ENCODE measurements around the gene TUFT1. TPM values are rescaled to one million over a fixed set of nuclear protein-coding genes. Genes with fewer than 3 reads are reported as not detected.

Gene TUFT1
- total and polyA plus RNA-seq, 2 of the 8 experiments (the other 6 are each of a cell fraction or from before 2014, with no cell fraction given), result 7.3 to 10.4 TPM

GRCh38 chr1:151512326-151512725 lies 27.8 kb upstream of the TUFT1 start:
- POLR2A ChIA-PET (ENCODE audit: partially characterized antibody), result interaction anchor here (1.1 to 17.1 kb wide), 8 partner anchors 10 to 313 kb away, joined by 3 to 283 read pairs (median 9); partner anchors contain the start of gene TUFT1
- no peak overlapping the region for H4K8ac ChIP-seq (ENCODE audit: extremely low read depth, insufficient read depth, low read length)
- no peak overlapping the region for H2AFZ ChIP-seq (ENCODE audit: low read length)
- H3K23me2 ChIP-seq (ENCODE audit: low read depth, low read length), result peaks cover 24% of the 10 kb centered on the region
- peak overlapping the region; percentile 97; the same call in 1 of the 2 replicates for H2AK5ac ChIP-seq (ENCODE audit: low read depth, low read length)
- peaks cover 19 to 36% (median 21%) of the 10 kb centered on the region in 4 experiments for H3K4me1 ChIP-seq (replicated peaks in 1 of 4; ENCODE audit: control insufficient read depth in 3 of 4, insufficient read depth in 4 of 4, low read length in 3 of 4)
- peak overlapping the region; percentile 83 to 98 for H3K4me2 ChIP-seq (ENCODE audit: insufficient read depth in 1 of 2, low read depth in 2 of 2, low read length in 2 of 2)
- peak overlapping the region in 3 of 4 experiments; percentile 15 to 59 (median 49); a peak in 5 of 7 replicates for H3K9ac ChIP-seq (replicated peaks in 1 of 4; ENCODE audit: extremely low read depth in 1 of 4, low read depth in 3 of 4, low read length in 3 of 4)
- FAIRE-seq, result no peak
- H4K5ac ChIP-seq (ENCODE audit: insufficient read length, low read depth, low read length), result no peak overlapping the region
- H3K4me3 ChIP-seq (ENCODE audit: extremely low read depth in 1 of 4, insufficient read depth in 2 of 4, low read depth in 3 of 4, low read length in 4 of 4), result peak overlapping the region; percentile 80 to 85 (median 84)
- 0 out of 2 replicates have a peak overlapping the region, but pooled peaks have one; percentile 90 for H2BK20ac ChIP-seq (ENCODE audit: low read length)
- H3K36me3 ChIP-seq (ENCODE audit: control insufficient read depth in 2 of 4, insufficient read depth in 4 of 4, low read length in 3 of 4), result no peaks in the 10 kb centered on the region
- H3K79me2 ChIP-seq (ENCODE audit: control insufficient read depth in 1 of 2, insufficient read depth in 2 of 2, low read length in 2 of 2), result peaks cover 0 to 43% of the 10 kb centered on the region in 2 experiments; a peak in 2 of 4 replicates
- CTCF ChIA-PET (ENCODE audit: partially characterized antibody), result interaction anchor here (1.0 to 1.5 kb wide), 4 partner anchors 20 to 65 kb away, joined by 3 to 6 read pairs (median 3); no protein-coding TSS in a partner anchor
- peak overlapping the region; percentile 7 for H2BK120ac ChIP-seq (replicated peaks; ENCODE audit: low read depth, low read length)
- peak overlapping the region; percentile 97 for H2BK12ac ChIP-seq (ENCODE audit: low read depth, low read length)
- DNase-seq (ENCODE audit: low read depth in 1 of 2, low spot score in 2 of 2), result no peak
- H3K56ac ChIP-seq (replicated peaks; ENCODE audit: insufficient read length, low read depth, low read length), result no peak overlapping the region
- peak overlapping the region; percentile 97 for H2BK5ac ChIP-seq (ENCODE audit: low read depth, low read length)
- H3K79me1 ChIP-seq (ENCODE audit: low read depth, low read length), result peaks cover 14% of the 10 kb centered on the region
- H3K18ac ChIP-seq (ENCODE audit: extremely low read depth, low read length), result peak overlapping the region; percentile 97
- H2BK15ac ChIP-seq (ENCODE audit: low read length), result peak overlapping the region; percentile 97
- 39% methylated on average over 4 of the region's 4 CpGs; no CpG with 5 or more reads in 1 of the 2 experiments for WGBS, 2 experiments (ENCODE audit: extremely low coverage in 1 of 2, insufficient coverage in 1 of 2, insufficient read length in 1 of 2, insufficient replicate concordance in 2 of 2, low coverage in 1 of 2, low lambda C conversion rate in 2 of 2, missing lambda C conversion rate in 1 of 2)
- peaks cover 0 to 2% of the 10 kb centered on the region in 2 experiments for H4K20me1 ChIP-seq (replicated peaks in 1 of 2; ENCODE audit: control insufficient read depth in 1 of 2, insufficient read depth in 2 of 2, low read length in 2 of 2)
- H3K4ac ChIP-seq (replicated peaks; ENCODE audit: insufficient read length, low read depth, low read length), result no peak overlapping the region
- H3K23ac ChIP-seq (ENCODE audit: insufficient read length), result no peak overlapping the region
- peak overlapping the region; percentile 69 for H4K91ac ChIP-seq (replicated peaks; ENCODE audit: insufficient read length, low read length)
- H3K9me3 ChIP-seq (ENCODE audit: insufficient read depth in 2 of 2, low read depth in 1 of 2, low read length in 1 of 2), result no peaks in the 10 kb centered on the region
- no peak overlapping the region for H3K27ac ChIP-seq (ENCODE audit: low read depth, low read length)
- 0 out of 7 replicates have a peak, but pooled peaks cover 0 to 3% (median 0%) of the 10 kb centered on the region in 4 experiments for H3K27me3 ChIP-seq (replicated peaks in 1 of 4; ENCODE audit: control insufficient read depth in 3 of 4, extremely low read depth in 1 of 4, insufficient read depth in 3 of 4, low read length in 3 of 4)
- H3K14ac ChIP-seq (ENCODE audit: insufficient read length), result no peak overlapping the region
- TF ChIP-seq TAF7 (optimal IDR thresholded peaks at IDR 0.05; ENCODE audit: borderline replicate concordance, low read depth, low read length) (no peak), RXRA (IDR thresholded peaks at IDR 0.05; ENCODE audit: insufficient read depth, low read depth, low read length) (no peak), TAF1 (IDR thresholded peaks at IDR 0.05; ENCODE audit: low read depth, low read length) (no peak), NANOG (IDR thresholded peaks at IDR 0.05; ENCODE audit: insufficient read depth, low read depth, low read length, poor library complexity, severe bottlenecking) (no peak), EP300 (IDR thresholded peaks at IDR 0.05; ENCODE audit: borderline replicate concordance in 1 of 2, low read depth in 2 of 2, low read length in 2 of 2) (no peak), SIN3A (conservative IDR thresholded peaks at IDR 0.05 in 1 of 2, IDR thresholded peaks at IDR 0.05 in 1 of 2; ENCODE audit: low read depth in 1 of 2, low read length in 2 of 2) (no peak), SP1 (IDR thresholded peaks at IDR 0.05; ENCODE audit: low read depth, low read length) (no peak), FOSL1 (IDR thresholded peaks at IDR 0.05; ENCODE audit: insufficient read depth, low read depth, low read length) (no peak), GTF2F1 (IDR thresholded peaks at IDR 0.05; ENCODE audit: borderline replicate concordance, low read depth, low read length) (no peak), SIRT6 (IDR thresholded peaks at IDR 0.05; ENCODE audit: low read length) (no peak), ZNF274 (IDR thresholded peaks at IDR 0.05; ENCODE audit: borderline replicate concordance, extremely low read depth, low read length) (no peak), JUN (IDR thresholded peaks at IDR 0.05; ENCODE audit: low read depth, low read length) (no peak), EZH2 (IDR thresholded peaks at IDR 0.05; ENCODE audit: low read depth, low read length, severe bottlenecking) (no peak)
